Neural progenitor cell (in vitro differentiated cells): Measurements from ENCODE around the gene IL17C.

Experiments
- EZH2 ChIP-seq: fragments of 200-600 bp; sonication (generic); IDR thresholded peaks from 2 replicates; pipeline ENCODE4 v1.6.1; 2017; ENCODE audit warnings: antibody characterized with exemption, mild to moderate bottlenecking, moderate library complexity
- EZH2phosphoT487 ChIP-seq: fragments of 200-600 bp; sonication (generic); IDR thresholded peaks from 2 replicates; pipeline ENCODE4 v1.6.1; 2017; ENCODE audit warnings: antibody characterized with exemption
- TF ChIP-seq, protein P1 (sequence below): fragments of 200-600 bp; sonication (generic); IDR thresholded peaks from 2 replicates; pipeline ENCODE4 v1.5.1; 2017; ENCODE audit warnings: antibody characterized with exemption, mild to moderate bottlenecking

DNA sequence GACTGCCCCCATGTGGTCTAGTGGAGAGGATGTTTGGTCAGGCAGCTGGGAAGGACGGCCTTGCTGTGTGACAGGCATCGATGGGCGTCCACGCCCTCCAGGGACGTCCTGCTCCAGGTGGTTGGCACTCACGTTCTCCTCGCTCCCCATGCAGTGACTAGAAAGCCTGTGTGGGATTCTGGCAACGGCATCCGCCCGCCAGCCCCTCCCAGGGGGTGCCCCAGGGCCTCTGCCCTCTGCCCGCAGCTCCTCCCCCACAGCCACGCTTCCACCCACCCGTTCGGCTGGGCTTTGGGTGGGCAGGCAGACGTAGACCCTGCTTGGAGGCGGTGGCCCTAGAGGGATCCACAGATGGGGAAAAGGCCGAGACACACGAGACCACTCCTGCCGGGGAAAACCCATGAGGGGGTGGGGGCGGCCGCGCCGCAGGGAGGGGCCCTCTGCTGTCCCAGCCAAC, 4.7 kb upstream of the IL17C start:
- TF ChIP-seq, protein P1, sequence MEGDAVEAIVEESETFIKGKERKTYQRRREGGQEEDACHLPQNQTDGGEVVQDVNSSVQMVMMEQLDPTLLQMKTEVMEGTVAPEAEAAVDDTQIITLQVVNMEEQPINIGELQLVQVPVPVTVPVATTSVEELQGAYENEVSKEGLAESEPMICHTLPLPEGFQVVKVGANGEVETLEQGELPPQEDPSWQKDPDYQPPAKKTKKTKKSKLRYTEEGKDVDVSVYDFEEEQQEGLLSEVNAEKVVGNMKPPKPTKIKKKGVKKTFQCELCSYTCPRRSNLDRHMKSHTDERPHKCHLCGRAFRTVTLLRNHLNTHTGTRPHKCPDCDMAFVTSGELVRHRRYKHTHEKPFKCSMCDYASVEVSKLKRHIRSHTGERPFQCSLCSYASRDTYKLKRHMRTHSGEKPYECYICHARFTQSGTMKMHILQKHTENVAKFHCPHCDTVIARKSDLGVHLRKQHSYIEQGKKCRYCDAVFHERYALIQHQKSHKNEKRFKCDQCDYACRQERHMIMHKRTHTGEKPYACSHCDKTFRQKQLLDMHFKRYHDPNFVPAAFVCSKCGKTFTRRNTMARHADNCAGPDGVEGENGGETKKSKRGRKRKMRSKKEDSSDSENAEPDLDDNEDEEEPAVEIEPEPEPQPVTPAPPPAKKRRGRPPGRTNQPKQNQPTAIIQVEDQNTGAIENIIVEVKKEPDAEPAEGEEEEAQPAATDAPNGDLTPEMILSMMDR = peak; percentile 52
- no peak for TF ChIP-seq EZH2phosphoT487
- TF ChIP-seq EZH2 = no peak
